OCI-LY3 (cell line): ENCODE measurements around the gene ZNF605.
"Not testable (repeated sequence)": the region's sequence is repeated elsewhere in the genome, so short reads cannot be mapped to it uniquely, and the experiment has no call there.

ENCODE experiments used
- EZH2phosphoT487 ChIP-seq: fragments of 200-600 bp; shearing (Covaris generic); IDR thresholded peaks from 2 replicates; pipeline ENCODE4 v1.6.1; 2018; ENCODE audit warnings: antibody characterized with exemption, mixed run types, low read depth
- TF ChIP-seq, protein P1 (sequence below): fragments of 200-600, 300-600 bp; sonication (generic); IDR thresholded peaks from 2 replicates; pipeline ENCODE4 v1.5.1; 2014; ENCODE audit warnings: antibody characterized with exemption, low read length, low read depth

- TF ChIP-seq, protein P1, sequence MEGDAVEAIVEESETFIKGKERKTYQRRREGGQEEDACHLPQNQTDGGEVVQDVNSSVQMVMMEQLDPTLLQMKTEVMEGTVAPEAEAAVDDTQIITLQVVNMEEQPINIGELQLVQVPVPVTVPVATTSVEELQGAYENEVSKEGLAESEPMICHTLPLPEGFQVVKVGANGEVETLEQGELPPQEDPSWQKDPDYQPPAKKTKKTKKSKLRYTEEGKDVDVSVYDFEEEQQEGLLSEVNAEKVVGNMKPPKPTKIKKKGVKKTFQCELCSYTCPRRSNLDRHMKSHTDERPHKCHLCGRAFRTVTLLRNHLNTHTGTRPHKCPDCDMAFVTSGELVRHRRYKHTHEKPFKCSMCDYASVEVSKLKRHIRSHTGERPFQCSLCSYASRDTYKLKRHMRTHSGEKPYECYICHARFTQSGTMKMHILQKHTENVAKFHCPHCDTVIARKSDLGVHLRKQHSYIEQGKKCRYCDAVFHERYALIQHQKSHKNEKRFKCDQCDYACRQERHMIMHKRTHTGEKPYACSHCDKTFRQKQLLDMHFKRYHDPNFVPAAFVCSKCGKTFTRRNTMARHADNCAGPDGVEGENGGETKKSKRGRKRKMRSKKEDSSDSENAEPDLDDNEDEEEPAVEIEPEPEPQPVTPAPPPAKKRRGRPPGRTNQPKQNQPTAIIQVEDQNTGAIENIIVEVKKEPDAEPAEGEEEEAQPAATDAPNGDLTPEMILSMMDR: not testable (repeated sequence)
- TF ChIP-seq EZH2phosphoT487: not testable (repeated sequence)
Observed at GRCh38 chr12:132963947-132964346, 7.8 kb upstream of the ZNF605 start.
